Neural crest cell (in vitro differentiated cells): Measurements from ENCODE around the gene GOSR2. TPM values are rescaled to one million over a fixed set of nuclear protein-coding genes. Genes with fewer than 3 reads are reported as not detected.

ENCODE experiments used
- DNase-seq: peaks from one replicate; pipeline ENCODE4 v3.0.0; 2021; ENCODE audit warnings: low read depth, mixed read lengths, low spot score
- H3K27ac Mint-ChIP-seq: one replicate; pipeline ENCODE4 v1.8.0; 2021; ENCODE audit warnings: mild to moderate bottlenecking, mixed read lengths; ENCODE audit not compliant: unreplicated experiment
- H3K27me3 Mint-ChIP-seq: 2 replicates; pipeline ENCODE4 v1.8.0; 2021; ENCODE audit warnings: low read depth, mild to moderate bottlenecking, mixed read lengths
- H3K36me3 Mint-ChIP-seq: 2 replicates; pipeline ENCODE4 v1.8.0; 2021; ENCODE audit warnings: low read depth, mild to moderate bottlenecking, mixed read lengths
- H3K4me1 Mint-ChIP-seq: 2 replicates; pipeline ENCODE4 v1.8.0; 2021; ENCODE audit warnings: mixed read lengths
- H3K4me3 Mint-ChIP-seq: one replicate; pipeline ENCODE4 v1.8.0; 2021; ENCODE audit warnings: mild to moderate bottlenecking, mixed read lengths
- H3K9me3 Mint-ChIP-seq: 2 replicates; pipeline ENCODE4 v1.8.0; 2021; ENCODE audit warnings: mixed read lengths
- total RNA-seq: library from RNA; stranded (reverse); gene quantifications from 2 replicates; pipeline ENCODE4 v1.2.1, GENCODE V29; 2021
- TF ChIP-seq, protein P1 (sequence below): fragments of 200-600 bp; sonication (generic); conservative IDR thresholded peaks from 2 replicates; pipeline ENCODE4 v1.5.0; 2021; ENCODE audit warnings: antibody characterized with exemption, mild to moderate bottlenecking

Gene GOSR2
- total RNA-seq, 1 donor from 2014 or later = 46.1 TPM

DNA sequence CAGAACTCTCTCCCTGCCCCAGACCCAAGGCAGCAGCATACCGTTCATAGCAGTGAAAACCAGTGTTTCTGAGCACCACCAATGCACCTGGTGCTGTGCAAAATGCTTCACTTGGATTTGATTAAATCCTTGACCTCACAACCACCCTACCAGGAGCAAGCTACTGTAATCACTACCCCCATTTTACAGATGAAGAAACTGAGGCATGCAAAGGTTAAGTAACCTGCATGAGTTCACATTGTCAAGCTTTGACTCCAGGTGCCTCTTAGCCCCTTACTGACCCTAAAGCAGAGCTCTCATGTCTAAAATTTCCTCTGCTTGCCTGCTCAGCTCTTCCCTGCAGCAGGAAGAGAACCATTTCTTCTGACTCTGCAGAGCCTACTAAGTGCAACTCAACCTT lies 34.2 kb upstream of the GOSR2 start:
- H3K36me3 Mint-ChIP-seq = no peaks in the 10 kb centered on the region
- TF ChIP-seq, protein P1, sequence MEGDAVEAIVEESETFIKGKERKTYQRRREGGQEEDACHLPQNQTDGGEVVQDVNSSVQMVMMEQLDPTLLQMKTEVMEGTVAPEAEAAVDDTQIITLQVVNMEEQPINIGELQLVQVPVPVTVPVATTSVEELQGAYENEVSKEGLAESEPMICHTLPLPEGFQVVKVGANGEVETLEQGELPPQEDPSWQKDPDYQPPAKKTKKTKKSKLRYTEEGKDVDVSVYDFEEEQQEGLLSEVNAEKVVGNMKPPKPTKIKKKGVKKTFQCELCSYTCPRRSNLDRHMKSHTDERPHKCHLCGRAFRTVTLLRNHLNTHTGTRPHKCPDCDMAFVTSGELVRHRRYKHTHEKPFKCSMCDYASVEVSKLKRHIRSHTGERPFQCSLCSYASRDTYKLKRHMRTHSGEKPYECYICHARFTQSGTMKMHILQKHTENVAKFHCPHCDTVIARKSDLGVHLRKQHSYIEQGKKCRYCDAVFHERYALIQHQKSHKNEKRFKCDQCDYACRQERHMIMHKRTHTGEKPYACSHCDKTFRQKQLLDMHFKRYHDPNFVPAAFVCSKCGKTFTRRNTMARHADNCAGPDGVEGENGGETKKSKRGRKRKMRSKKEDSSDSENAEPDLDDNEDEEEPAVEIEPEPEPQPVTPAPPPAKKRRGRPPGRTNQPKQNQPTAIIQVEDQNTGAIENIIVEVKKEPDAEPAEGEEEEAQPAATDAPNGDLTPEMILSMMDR = no peak
- no peak overlapping the region for H3K4me3 Mint-ChIP-seq
- no peaks in the 10 kb centered on the region for H3K9me3 Mint-ChIP-seq
- peaks cover 61% of the 10 kb centered on the region for H3K27me3 Mint-ChIP-seq
- DNase-seq = no peak
- H3K4me1 Mint-ChIP-seq = peaks cover 7% of the 10 kb centered on the region
- H3K27ac Mint-ChIP-seq = no peak overlapping the region

DNA sequence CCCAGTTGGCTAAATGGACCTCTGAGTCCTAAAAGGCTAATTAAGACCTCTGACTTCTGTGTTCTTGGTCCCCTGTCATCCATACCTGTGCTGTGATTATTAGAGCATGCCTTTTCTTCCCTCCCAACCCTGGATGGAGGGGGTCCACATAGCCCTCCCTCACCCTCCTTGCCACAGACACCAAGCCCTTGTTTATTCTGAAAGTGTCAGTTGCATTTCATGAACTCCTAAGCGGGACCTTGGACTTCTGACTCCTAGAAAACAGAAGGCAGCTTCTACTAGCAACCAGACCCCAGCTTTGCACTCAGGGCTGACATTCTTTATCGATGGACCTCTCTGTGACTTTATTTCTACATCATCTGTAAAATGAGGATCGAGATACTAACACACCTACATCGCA lies 33.4 kb upstream of the GOSR2 start:
- H3K36me3 Mint-ChIP-seq = no peaks in the 10 kb centered on the region
- H3K27me3 Mint-ChIP-seq = peaks cover 61% of the 10 kb centered on the region
- DNase-seq = no peak
- no peak overlapping the region for H3K27ac Mint-ChIP-seq
- TF ChIP-seq, protein P1 = no peak
- no peak overlapping the region for H3K4me3 Mint-ChIP-seq
- H3K4me1 Mint-ChIP-seq = peaks cover 7% of the 10 kb centered on the region
- H3K9me3 Mint-ChIP-seq = no peaks in the 10 kb centered on the region

DNA sequence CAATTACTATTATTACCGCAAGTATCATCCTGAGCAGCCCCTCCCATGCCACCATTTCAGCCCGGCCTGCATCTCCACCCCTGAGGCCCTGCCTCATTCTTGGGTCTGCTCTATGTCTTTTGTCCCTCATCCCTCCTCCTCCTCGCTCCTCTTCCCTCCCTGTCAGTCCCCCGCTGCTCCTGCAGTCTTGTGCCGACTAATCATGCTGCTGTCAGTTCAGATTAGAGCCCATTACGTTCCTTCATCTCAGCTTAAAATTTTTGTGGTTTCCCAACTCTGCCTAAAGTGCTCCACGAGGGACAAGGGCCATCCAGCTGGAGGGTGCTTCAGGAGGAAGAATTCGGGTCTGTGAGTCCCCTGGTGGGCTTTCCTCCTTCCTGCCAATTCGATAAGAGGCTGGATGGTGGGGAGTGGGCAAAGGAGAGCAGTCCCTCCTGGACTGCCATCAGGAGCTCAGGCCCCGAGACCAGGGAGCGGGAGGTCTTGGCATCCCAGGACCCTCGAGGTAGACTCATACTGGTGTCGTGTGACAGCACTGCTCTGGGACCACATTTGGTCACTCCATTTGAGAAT lies 32.9 kb upstream of the GOSR2 start:
- Mint-ChIP-seq H3K27ac (no peak overlapping the region), H3K4me1 (peaks cover 7% of the 10 kb centered on the region), H3K27me3 (peaks cover 61% of the 10 kb centered on the region), H3K4me3 (no peak overlapping the region), H3K9me3 (no peaks in the 10 kb centered on the region), H3K36me3 (no peaks in the 10 kb centered on the region)
- TF ChIP-seq, protein P1 = no peak
- no peak for DNase-seq

DNA sequence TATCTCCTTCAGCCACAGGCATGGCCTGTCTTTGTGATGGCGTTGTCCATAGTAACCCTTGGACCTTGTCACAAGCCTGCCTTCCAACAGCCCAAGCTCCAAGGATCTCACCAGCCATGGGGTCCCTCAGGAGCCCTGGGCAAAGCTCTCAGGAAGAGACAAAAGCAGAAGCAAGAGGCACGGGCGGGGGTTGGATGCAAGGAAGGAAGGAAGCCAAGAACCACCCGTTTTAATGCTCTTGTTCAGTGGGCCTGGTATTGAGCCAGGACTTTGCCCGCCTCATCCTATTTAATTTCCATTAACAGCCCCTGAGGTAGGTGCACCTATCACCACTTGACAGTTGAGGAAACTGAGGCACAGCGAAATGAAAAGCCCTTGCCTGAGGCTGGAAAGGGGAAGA lies 32.3 kb upstream of the GOSR2 start:
- no peak overlapping the region for H3K4me3 Mint-ChIP-seq

DNA sequence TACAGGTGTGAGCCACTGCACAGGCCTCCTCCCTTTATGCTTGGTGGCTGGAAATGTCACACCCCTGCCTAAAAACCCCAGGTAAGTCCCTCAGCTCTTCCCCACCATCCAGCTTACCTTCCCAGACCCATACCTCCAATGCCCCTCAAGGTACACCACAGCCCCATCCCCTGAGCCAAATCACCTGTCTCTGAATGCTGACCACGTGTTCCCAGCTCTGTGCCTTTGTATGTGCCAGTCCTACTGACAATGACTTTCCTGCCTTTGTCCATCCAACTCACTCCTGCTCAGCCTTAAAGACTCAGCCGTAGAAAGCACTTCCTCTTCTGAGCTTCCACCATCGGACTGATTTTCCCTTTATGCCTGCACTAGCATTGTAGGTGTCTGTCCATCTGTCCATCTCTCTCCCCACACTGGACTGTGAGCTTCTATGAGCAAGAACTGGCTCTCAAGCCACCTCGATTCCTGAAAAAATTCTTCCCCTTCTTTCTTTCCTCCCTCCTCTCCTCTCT lies 30.7 kb upstream of the GOSR2 start:
- TF ChIP-seq, protein P1 = no peak
- H3K36me3 Mint-ChIP-seq = no peaks in the 10 kb centered on the region
- no peak overlapping the region for H3K4me3 Mint-ChIP-seq
- no peak overlapping the region for H3K27ac Mint-ChIP-seq
- DNase-seq = no peak
- no peaks in the 10 kb centered on the region for H3K9me3 Mint-ChIP-seq
- peaks cover 44% of the 10 kb centered on the region for H3K27me3 Mint-ChIP-seq
- H3K4me1 Mint-ChIP-seq = peaks cover 7% of the 10 kb centered on the region

More for the DNA sequence above, 32.3 kb upstream of the GOSR2 start:
- Mint-ChIP-seq H3K27me3 (peaks cover 56% of the 10 kb centered on the region), H3K36me3 (no peaks in the 10 kb centered on the region), H3K9me3 (no peaks in the 10 kb centered on the region), H3K27ac (no peak overlapping the region), H3K4me1 (peaks cover 7% of the 10 kb centered on the region)
- TF ChIP-seq, protein P1 = no peak
- DNase-seq = no peak
